T-helper 1 cell treated with Interleukin-12 subunit alpha and Interleukin-12 subunit beta and Interleukin-4 antibody, amounts not matched to agents 30 μg/mL and 1 μg/mL, for 36 hours (primary cell): Measurements from ENCODE around the gene DESI1.
"Not testable (repeated sequence)": the region's sequence is repeated elsewhere in the genome, so short reads cannot be mapped to it uniquely, and the experiment has no call there.

Source experiments
- H3K27ac Mint-ChIP-seq: one replicate; pipeline ENCODE4 v1.8.0; 2021; ENCODE audit warnings: mild to moderate bottlenecking, mixed read lengths
- H3K27me3 Mint-ChIP-seq: one replicate; pipeline ENCODE4 v1.8.0; 2021; ENCODE audit warnings: low read depth, mixed read lengths
- H3K36me3 Mint-ChIP-seq: one replicate; pipeline ENCODE4 v1.8.0; 2021; ENCODE audit warnings: low read depth, mixed read lengths
- H3K4me1 Mint-ChIP-seq: one replicate; pipeline ENCODE4 v1.8.0; 2021; ENCODE audit warnings: low read depth, mixed read lengths
- H3K4me3 Mint-ChIP-seq: one replicate; pipeline ENCODE4 v1.8.0; 2021; ENCODE audit warnings: mild to moderate bottlenecking, moderate library complexity, mixed read lengths
- H3K9me3 Mint-ChIP-seq: one replicate; pipeline ENCODE4 v1.8.0; 2021; ENCODE audit warnings: mixed read lengths

Gene DESI1

GRCh38 chr22:41565403-41566054 lies 55.3 kb downstream of the DESI1 start:
- Mint-ChIP-seq H3K4me3 (no peak overlapping the region), H3K36me3 (no peaks in the 10 kb centered on the region), H3K27me3 (peaks cover 19% of the 10 kb centered on the region), H3K9me3 (no peaks in the 10 kb centered on the region), H3K27ac (no peak overlapping the region), H3K4me1 (peaks cover 4% of the 10 kb centered on the region)

- Mint-ChIP-seq H3K27me3 (peaks cover 29% of the 10 kb centered on the region), H3K4me3 (no peak overlapping the region), H3K36me3 (no peaks in the 10 kb centered on the region), H3K27ac (no peak overlapping the region), H3K9me3 (no peaks in the 10 kb centered on the region), H3K4me1 (peaks cover 4% of the 10 kb centered on the region)
These were observed 56.3 kb downstream of the DESI1 start for GRCh38 chr22:41564563-41564962.

GRCh38 chr22:41563051-41563711 lies 57.7 kb downstream of the DESI1 start:
- Mint-ChIP-seq H3K4me3 (no peak overlapping the region), H3K27me3 (peaks cover 35% of the 10 kb centered on the region), H3K4me1 (peaks cover 4% of the 10 kb centered on the region), H3K36me3 (no peaks in the 10 kb centered on the region), H3K9me3 (no peaks in the 10 kb centered on the region), H3K27ac (no peak overlapping the region)

- peaks cover 35% of the 10 kb centered on the region for H3K27me3 Mint-ChIP-seq
- H3K4me1 Mint-ChIP-seq: peaks cover 4% of the 10 kb centered on the region
- no peak overlapping the region for H3K4me3 Mint-ChIP-seq
- H3K9me3 Mint-ChIP-seq: no peaks in the 10 kb centered on the region
- no peak overlapping the region for H3K27ac Mint-ChIP-seq
- no peaks in the 10 kb centered on the region for H3K36me3 Mint-ChIP-seq
These were observed 58.4 kb downstream of the DESI1 start for GRCh38 chr22:41562461-41562860.

GRCh38 chr22:41561788-41562187 lies 59.1 kb downstream of the DESI1 start:
- Mint-ChIP-seq H3K36me3 (no peaks in the 10 kb centered on the region), H3K4me3 (no peak overlapping the region), H3K27ac (no peak overlapping the region), H3K9me3 (no peaks in the 10 kb centered on the region), H3K27me3 (peaks cover 35% of the 10 kb centered on the region), H3K4me1 (peaks cover 4% of the 10 kb centered on the region)

- Mint-ChIP-seq H3K9me3 (no peaks in the 10 kb centered on the region), H3K27me3 (peaks cover 35% of the 10 kb centered on the region), H3K36me3 (no peaks in the 10 kb centered on the region), H3K4me3 (no peak overlapping the region), H3K4me1 (peaks cover 4% of the 10 kb centered on the region), H3K27ac (no peak overlapping the region)
These were observed 59.5 kb downstream of the DESI1 start for GRCh38 chr22:41561335-41561734.

GRCh38 chr22:41560095-41560471 lies 60.8 kb downstream of the DESI1 start:
- Mint-ChIP-seq H3K4me1 (no peaks in the 10 kb centered on the region), H3K36me3 (no peaks in the 10 kb centered on the region), H3K27me3 (peaks cover 35% of the 10 kb centered on the region), H3K9me3 (no peaks in the 10 kb centered on the region), H3K27ac (no peak overlapping the region), H3K4me3 (no peak overlapping the region)

GRCh38 chr22:41558241-41558630 lies 62.6 kb downstream of the DESI1 start:
- not testable (repeated sequence) for H3K36me3 Mint-ChIP-seq, H3K27ac Mint-ChIP-seq, H3K9me3 Mint-ChIP-seq, H3K4me3 Mint-ChIP-seq, H3K4me1 Mint-ChIP-seq
- peaks cover 38% of the 10 kb centered on the region for H3K27me3 Mint-ChIP-seq

- Mint-ChIP-seq H3K36me3 (no peaks in the 10 kb centered on the region), H3K27ac (no peak overlapping the region), H3K4me1 (no peaks in the 10 kb centered on the region), H3K4me3 (no peak overlapping the region), H3K27me3 (peaks cover 41% of the 10 kb centered on the region), H3K9me3 (no peaks in the 10 kb centered on the region)
These were observed 63.2 kb downstream of the DESI1 start for GRCh38 chr22:41557401-41558240.

GRCh38 chr22:41556561-41556960 lies 64.3 kb downstream of the DESI1 start:
- Mint-ChIP-seq H3K27ac (no peak overlapping the region), H3K4me1 (no peaks in the 10 kb centered on the region), H3K9me3 (no peaks in the 10 kb centered on the region), H3K27me3 (peaks cover 42% of the 10 kb centered on the region), H3K36me3 (no peaks in the 10 kb centered on the region), H3K4me3 (no peak overlapping the region)

GRCh38 chr22:41555325-41555982 lies 65.4 kb downstream of the DESI1 start:
- Mint-ChIP-seq H3K9me3 (no peaks in the 10 kb centered on the region), H3K27me3 (peaks cover 31% of the 10 kb centered on the region), H3K36me3 (no peaks in the 10 kb centered on the region), H3K4me1 (no peaks in the 10 kb centered on the region), H3K27ac (no peak overlapping the region), H3K4me3 (no peak overlapping the region)

GRCh38 chr22:41551877-41552582 lies 68.8 kb downstream of the DESI1 start:
- Mint-ChIP-seq H3K36me3 (no peaks in the 10 kb centered on the region), H3K4me1 (no peaks in the 10 kb centered on the region), H3K27me3 (peaks cover 16% of the 10 kb centered on the region), H3K27ac (no peak overlapping the region), H3K4me3 (no peak overlapping the region), H3K9me3 (no peaks in the 10 kb centered on the region)

- H3K4me1 Mint-ChIP-seq: no peaks in the 10 kb centered on the region
- no peak overlapping the region for H3K27ac Mint-ChIP-seq
- H3K27me3 Mint-ChIP-seq: peaks cover 16% of the 10 kb centered on the region
- H3K36me3 Mint-ChIP-seq: no peaks in the 10 kb centered on the region
- no peaks in the 10 kb centered on the region for H3K9me3 Mint-ChIP-seq
- no peak overlapping the region for H3K4me3 Mint-ChIP-seq
These were observed 69.8 kb downstream of the DESI1 start for GRCh38 chr22:41550952-41551491.

- Mint-ChIP-seq H3K27me3 (peaks cover 16% of the 10 kb centered on the region), H3K9me3 (no peaks in the 10 kb centered on the region), H3K4me1 (peaks cover 7% of the 10 kb centered on the region), H3K36me3 (no peaks in the 10 kb centered on the region), H3K4me3 (no peak overlapping the region), H3K27ac (no peak overlapping the region)
These were observed 72.0 kb downstream of the DESI1 start for GRCh38 chr22:41548830-41549211.
